K562 (cell line): Measurements from ENCODE around the gene JMJD1C. TPM values are rescaled to one million over a fixed set of nuclear protein-coding genes. Genes with fewer than 3 reads are reported as not detected.

Experiments
- ARID2 ChIP-seq: fragments of 450-650 bp; IDR thresholded peaks from 2 replicates; pipeline ENCODE4 v1.6.1; 2017; ENCODE audit warnings: antibody characterized with exemption, mild to moderate bottlenecking
- CXXC5 ChIP-seq: fragments of 250-450 bp; sonication (Bioruptor Pico); IDR thresholded peaks from 2 replicates; pipeline ENCODE4 v1.8.0; 2022; ENCODE audit warnings: inconsistent platforms, mild to moderate bottlenecking, moderate library complexity
- EHMT2 ChIP-seq: fragments of 450-650 bp; IDR thresholded peaks from 2 replicates; pipeline ENCODE4 v1.6.1; 2018; ENCODE audit warnings: antibody characterized with exemption
- ERF ChIP-seq: fragments of 450-650 bp; formaldehyde crosslinking; IDR thresholded peaks from 2 replicates; pipeline ENCODE4 v1.4.0; 2020; ENCODE audit warnings: mild to moderate bottlenecking, mixed read lengths
- ETS2 ChIP-seq: IDR thresholded peaks from 2 replicates; pipeline ENCODE4 v1.6.1; 2016; ENCODE audit warnings: borderline replicate concordance, missing genetic modification characterization, mild to moderate bottlenecking, moderate library complexity, missing compliant biosample characterization; ENCODE audit not compliant: poor library complexity, severe bottlenecking
- FOXK2 ChIP-seq, 2 experiments: fragments of 450-650 bp; IDR thresholded peaks in 1 of 2; conservative IDR thresholded peaks in 1 of 2; 2 replicates each; pipeline ENCODE4 v1.6.1; 2016; ENCODE audit warnings: low read depth in 2 of 2, mild to moderate bottlenecking in 1 of 2
- GABPA ChIP-seq: fragments of 200-800 bp; sonication (Bioruptor generic); conservative IDR thresholded peaks from 2 replicates; pipeline ENCODE4 v1.6.1; 2016; ENCODE audit warnings: low read depth, missing genetic modification characterization, missing compliant biosample characterization
- HLTF ChIP-seq: fragments of 450-650 bp; IDR thresholded peaks from 2 replicates; pipeline ENCODE4 v1.6.1; 2016
- KLF1 ChIP-seq: fragments of 450-650 bp; IDR thresholded peaks from 2 replicates; pipeline ENCODE4 v1.6.1; 2016; ENCODE audit warnings: missing genetic modification characterization, missing compliant biosample characterization
- MEF2A ChIP-seq: IDR thresholded peaks from 2 replicates; pipeline ENCODE4 v1.6.1; 2011; ENCODE audit warnings: low read depth, mild to moderate bottlenecking, low read length, moderate library complexity; ENCODE audit not compliant: control insufficient read depth
- MYBL2 ChIP-seq, 2 experiments: fragments of 450-650 bp in 1 of 2; sonication (generic) in 1 of 2; formaldehyde crosslinking in 1 of 2; IDR thresholded peaks; 2 replicates each; pipeline versions ENCODE4 v1.6.1 to v1.8.1; 2017 to 2022; ENCODE audit warnings: borderline replicate concordance in 1 of 2, inconsistent platforms in 1 of 2, low read depth in 1 of 2, mild to moderate bottlenecking in 1 of 2, missing genetic modification reagents in 1 of 2, moderate library complexity in 1 of 2
- NR0B1 ChIP-seq: fragments of 450-650 bp; IDR thresholded peaks from one replicate; pipeline ENCODE4 v1.6.1; 2018; ENCODE audit warnings: mild to moderate bottlenecking, moderate library complexity; ENCODE audit not compliant: partially characterized antibody
- POLR2A ChIP-seq: fragments of 450-650 bp; conservative IDR thresholded peaks from 2 replicates; pipeline ENCODE4 v1.6.1; 2016
- PREB ChIP-seq: sonication (generic); formaldehyde crosslinking; IDR thresholded peaks from 2 replicates; pipeline ENCODE4 v1.8.1; 2023; ENCODE audit warnings: mild to moderate bottlenecking, missing genetic modification reagents
- RNF2 ChIP-seq: sonication (generic); IDR thresholded peaks from 2 replicates; pipeline ENCODE4 v1.6.1; 2016
- SIN3B ChIP-seq: fragments of 450-650 bp; IDR thresholded peaks from 2 replicates; pipeline ENCODE4 v1.6.1; 2017; ENCODE audit warnings: low read depth, mild to moderate bottlenecking, moderate library complexity
- SMAD1 ChIP-seq: fragments of 150-350 bp; IDR thresholded peaks from 2 replicates; pipeline ENCODE4 v1.6.1; 2014; ENCODE audit warnings: low read length, low read depth; ENCODE audit not compliant: partially characterized antibody
- TAL1 ChIP-seq: fragments of 450-650 bp; IDR thresholded peaks from 2 replicates; pipeline ENCODE4 v1.6.1; 2016; ENCODE audit warnings: mild to moderate bottlenecking
- TCF3 ChIP-seq: sonication (generic); formaldehyde crosslinking; IDR thresholded peaks from 2 replicates; pipeline ENCODE4 v1.4.0; 2020; ENCODE audit warnings: mild to moderate bottlenecking, missing genetic modification reagents
- TFE3 ChIP-seq: fragments of 450-650 bp; formaldehyde crosslinking; IDR thresholded peaks from 2 replicates; pipeline ENCODE4 v1.4.0; 2020; ENCODE audit warnings: mild to moderate bottlenecking, mixed read lengths
- TRIM25 ChIP-seq: fragments of 450-650 bp; IDR thresholded peaks from 2 replicates; pipeline ENCODE4 v1.7.0; 2016; ENCODE audit warnings: borderline replicate concordance
- ZKSCAN8 ChIP-seq: fragments of 200-800 bp; sonication (Bioruptor generic); IDR thresholded peaks from 2 replicates; pipeline ENCODE4 v1.6.1; 2016; ENCODE audit warnings: missing genetic modification characterization, missing compliant biosample characterization
- ZNF23 ChIP-seq: fragments of 250-450 bp; sonication (Bioruptor Pico); IDR thresholded peaks from 2 replicates; pipeline ENCODE4 v1.4.0; 2020; ENCODE audit warnings: mild to moderate bottlenecking
- ZNF561 ChIP-seq: fragments of 450-650 bp; formaldehyde crosslinking; conservative IDR thresholded peaks from 2 replicates; pipeline ENCODE4 v1.4.0; 2020; ENCODE audit warnings: mild to moderate bottlenecking, moderate library complexity
- polyA plus RNA-seq, 8 experiments: library from polyadenylated mRNA; depleted of rRNA in 4 of 8; stranded (reverse) in 5 of 8; unstranded in 3 of 8; fragments of >200 nt; fragmentation: Nextera tagmentation in 2 of 8; fragmentation: Illumina TruSeq in 1 of 8; extraction: Ambion mirVana in 2 of 8; extraction: Trizol in 1 of 8; gene quantifications; 2 replicates each; pipeline versions ENCODE4 v1.2.1 to v1.2.3, GENCODE V29; 2011 to 2014; ENCODE audit warnings: inconsistent platforms in 1 of 8, missing spikeins in 1 of 8
- total RNA-seq, 7 experiments: library from RNA; depleted of rRNA in 6 of 7; stranded (reverse); fragments of >200 nt in 6 of 7; fragmentation: Illumina TruSeq in 2 of 7; extraction: Trizol in 2 of 7; gene quantifications; 2 replicates each; pipeline versions ENCODE4 v1.2.1 to v1.2.3, GENCODE V29; 2011 to 2021; ENCODE audit warnings: low replicate concordance in 1 of 7

The JMJD1C gene
- total and polyA plus RNA-seq, 9 of the 15 experiments (the other 6 are each of a cell fraction or from before 2014, with no cell fraction given) = 25.3 to 68.0 (median 47.2) TPM

- TF ChIP-seq ZKSCAN8 = no peak
- TF ChIP-seq ZNF561 (CRISPR knock-in tag) = no peak; the same call in 1 of the 2 replicates
- TF ChIP-seq RNF2 = 0 out of 2 replicates have a peak, but pooled peaks have one; percentile 6
- peak; percentile 87 for TF ChIP-seq KLF1
- TF ChIP-seq PREB (CRISPR knock-in tag) = no peak
- TF ChIP-seq ZNF23 (CRISPR knock-in tag) = no peak
- TF ChIP-seq MEF2A = no peak
- TF ChIP-seq POLR2A = peak; percentile 98
- peak; percentile 86 to 94 for TF ChIP-seq FOXK2 (conservative IDR thresholded peaks at IDR 0.05 in 1 of 2, IDR thresholded peaks at IDR 0.05 in 1 of 2; ENCODE audit: low read depth in 2 of 2)
- peak; percentile 13; the same call in 1 of the 2 replicates for TF ChIP-seq TAL1
- peak; percentile 85 for TF ChIP-seq GABPA (tag)
- TF ChIP-seq HLTF = no peak
- no peak for TF ChIP-seq ETS2 (tag)
- no peak; the same call in 1 of the 2 replicates for TF ChIP-seq SIN3B
- TF ChIP-seq TCF3 (CRISPR knock-in tag) = no peak; the same call in 1 of the 2 replicates
- no peak for TF ChIP-seq NR0B1
- TF ChIP-seq ARID2 = no peak
- TF ChIP-seq TFE3 = peak; percentile 99
- TF ChIP-seq CXXC5 (CRISPR knock-in tag) = peak; percentile 99
- no peak for TF ChIP-seq EHMT2
- no peak for TF ChIP-seq TRIM25
- 0 out of 2 replicates have a peak, but pooled peaks have one; percentile 43 for TF ChIP-seq ERF (CRISPR knock-in tag)
- TF ChIP-seq SMAD1 = no peak
- no peak for TF ChIP-seq MYBL2 (IDR thresholded peaks at IDR 0.05; ENCODE audit: low read depth)
- TF ChIP-seq MYBL2 (CRISPR knock-in tag; IDR thresholded peaks at IDR 0.05; ENCODE audit: borderline replicate concordance) = no peak
Measured at GRCh38 chr10:63133056-63133820, 332.5 kb downstream of the JMJD1C start, which contains the start of gene NRBF2 (continued).
